AG08396 (cell line): ENCODE data around the gene LIPF.
"Not testable (repeated sequence)": the region's sequence is repeated elsewhere in the genome, so short reads cannot be mapped to it uniquely, and the experiment has no call there.

Source experiments
- DNase-seq: peaks from one replicate; pipeline ENCODE4 v3.0.0; 2012; ENCODE audit warnings: low spot score, mixed read lengths

Gene LIPF, protein sequence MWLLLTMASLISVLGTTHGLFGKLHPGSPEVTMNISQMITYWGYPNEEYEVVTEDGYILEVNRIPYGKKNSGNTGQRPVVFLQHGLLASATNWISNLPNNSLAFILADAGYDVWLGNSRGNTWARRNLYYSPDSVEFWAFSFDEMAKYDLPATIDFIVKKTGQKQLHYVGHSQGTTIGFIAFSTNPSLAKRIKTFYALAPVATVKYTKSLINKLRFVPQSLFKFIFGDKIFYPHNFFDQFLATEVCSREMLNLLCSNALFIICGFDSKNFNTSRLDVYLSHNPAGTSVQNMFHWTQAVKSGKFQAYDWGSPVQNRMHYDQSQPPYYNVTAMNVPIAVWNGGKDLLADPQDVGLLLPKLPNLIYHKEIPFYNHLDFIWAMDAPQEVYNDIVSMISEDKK

GRCh38 chr10:88664142-88664541 lies at the start of gene LIPF:
LIPF (plus strand) TSS chr10:88664442; CDS start chr10:88667298, 2,856 bp downstream.
- DNase-seq, result no peak

DNA sequence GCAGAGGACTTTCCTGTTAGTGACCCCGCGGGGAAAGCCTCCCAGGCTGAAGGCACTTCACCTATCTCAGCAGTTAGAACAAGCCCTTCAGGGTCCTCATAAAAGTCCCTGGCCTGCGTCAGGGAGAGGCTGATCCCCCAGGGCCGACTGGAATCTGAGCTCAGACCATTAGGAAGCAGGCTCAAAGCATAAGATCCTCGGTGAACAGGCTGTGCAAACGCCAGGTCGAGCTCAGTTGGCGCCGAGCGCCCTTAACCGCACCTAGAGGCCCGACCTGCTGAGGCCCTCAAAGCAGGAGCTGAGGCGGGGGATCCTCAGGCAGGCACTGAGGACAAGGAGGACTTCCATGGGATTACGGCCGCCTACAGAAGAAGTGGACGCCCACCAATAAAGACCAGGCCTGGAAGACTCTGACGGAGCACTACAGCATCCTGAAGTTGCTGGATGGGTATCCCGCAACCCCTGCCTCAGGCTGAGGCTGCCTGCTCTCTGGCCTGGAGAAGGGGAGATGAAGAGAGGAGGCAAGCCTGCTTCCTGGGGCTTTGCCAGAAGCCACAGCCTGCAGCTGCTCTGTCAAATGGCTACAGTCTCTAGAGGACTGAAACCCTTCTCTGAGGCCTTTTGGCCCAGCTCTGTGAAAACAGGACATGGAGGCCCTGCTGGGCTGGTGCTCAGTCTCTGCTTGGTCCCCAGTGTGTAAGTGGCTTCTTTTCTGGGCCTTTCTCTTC lies 47.8 kb upstream of the LIPF start:
- DNase-seq, result no peak

- no peak for DNase-seq
These were observed 46.4 kb upstream of the LIPF start for GRCh38 chr10:88617772-88618300.

DNA sequence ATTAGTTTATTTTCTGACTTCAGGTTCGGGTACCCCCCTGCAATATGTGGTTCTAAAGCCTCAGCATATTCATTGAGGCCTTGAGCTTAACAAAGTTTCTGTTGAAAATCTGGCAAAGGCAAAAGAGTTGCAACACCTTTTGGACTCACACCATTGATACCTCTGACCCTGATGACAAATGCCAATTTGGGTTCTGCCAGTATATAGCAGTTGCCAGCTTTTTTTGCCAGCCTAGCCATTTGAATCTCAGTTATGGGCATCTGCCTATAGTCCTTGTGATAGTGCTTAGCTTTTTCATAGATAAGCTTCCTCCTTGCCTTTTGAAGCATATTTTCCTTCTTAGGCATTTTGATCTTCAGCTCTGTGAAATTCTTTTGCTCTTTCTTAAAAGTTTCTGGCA lies 45.7 kb upstream of the LIPF start:
- no peak for DNase-seq

GRCh38 chr10:88620441-88620840 lies 43.8 kb upstream of the LIPF start:
- no peak for DNase-seq

DNA sequence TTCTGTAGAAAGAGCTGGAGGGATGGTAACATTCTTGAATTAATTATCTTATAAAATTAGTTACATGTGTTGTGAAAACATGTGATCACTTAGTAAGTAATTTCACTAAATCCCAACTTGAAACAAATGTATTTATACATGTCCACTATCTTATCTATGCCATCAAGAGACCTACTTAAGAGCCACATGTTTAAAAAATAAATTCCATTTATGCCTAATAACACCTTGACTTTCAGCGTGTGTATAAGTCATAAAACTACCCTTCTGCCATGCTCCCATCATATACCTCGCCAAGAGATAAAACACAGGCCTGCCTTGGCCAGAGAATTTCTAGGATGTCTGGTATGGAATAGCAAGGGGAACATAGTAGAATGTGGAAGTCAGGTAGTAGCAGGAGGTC lies 40.4 kb upstream of the LIPF start:
- DNase-seq, result no peak

GRCh38 chr10:88624840-88625239 lies 39.4 kb upstream of the LIPF start:
- DNase-seq, result no peak

DNA sequence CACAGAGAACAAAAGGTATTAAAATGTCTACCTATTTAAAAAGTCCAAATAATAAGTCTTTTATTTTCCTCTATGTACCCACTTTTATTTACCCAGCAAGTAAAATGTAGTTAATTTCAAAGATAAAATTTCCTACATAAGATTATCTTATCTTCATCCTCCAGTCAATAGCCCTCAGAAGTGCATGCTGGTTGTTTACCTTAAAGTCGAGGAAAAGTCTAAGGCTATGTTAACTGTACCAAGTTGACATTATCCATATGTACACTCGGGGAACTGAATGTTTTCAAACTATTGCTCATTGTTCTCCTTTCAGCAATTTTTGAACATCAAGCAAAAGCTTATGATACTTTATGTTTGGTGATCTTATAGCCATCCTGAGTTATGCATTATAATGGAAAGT lies 24.1 kb upstream of the LIPF start:
- no peak for DNase-seq

DNA sequence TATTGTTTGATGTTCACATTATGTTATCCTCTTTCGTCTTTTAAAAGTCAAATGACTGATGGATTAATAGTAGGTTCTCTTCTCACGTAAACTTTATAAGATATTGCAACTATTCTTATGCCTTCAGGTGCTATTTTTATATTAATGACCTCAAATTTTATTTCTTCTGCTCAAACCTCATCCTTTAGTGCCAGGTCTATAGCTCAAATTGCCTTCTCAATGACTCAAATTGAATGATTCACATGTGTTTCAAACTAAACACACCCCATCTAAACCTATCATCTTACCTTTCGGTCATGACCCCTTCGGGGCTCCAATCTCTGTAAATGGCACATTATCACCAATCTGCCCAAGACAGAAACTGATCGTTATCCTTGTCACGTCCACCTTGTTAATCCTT lies 22.0 kb upstream of the LIPF start:
- DNase-seq, result no peak

DNA sequence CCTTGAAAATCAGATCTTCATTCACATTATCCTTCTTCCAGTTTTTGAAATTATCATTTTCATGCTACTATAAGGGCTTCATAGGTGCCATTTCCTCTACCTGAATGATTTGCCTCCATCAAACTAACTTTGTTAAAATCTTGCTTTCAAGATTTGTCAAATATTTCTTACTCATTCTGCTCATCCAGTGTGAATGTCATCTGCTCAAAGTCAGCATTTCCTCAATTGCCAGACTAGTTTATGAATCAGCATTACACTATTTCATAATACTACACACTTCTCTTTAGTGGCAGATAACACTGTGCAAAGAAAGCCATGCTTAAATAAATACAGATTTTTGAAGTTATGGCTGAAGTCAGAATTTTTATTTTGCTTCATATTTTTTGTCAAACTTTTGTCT lies 21.3 kb upstream of the LIPF start:
- peak; percentile 12 for DNase-seq

DNA sequence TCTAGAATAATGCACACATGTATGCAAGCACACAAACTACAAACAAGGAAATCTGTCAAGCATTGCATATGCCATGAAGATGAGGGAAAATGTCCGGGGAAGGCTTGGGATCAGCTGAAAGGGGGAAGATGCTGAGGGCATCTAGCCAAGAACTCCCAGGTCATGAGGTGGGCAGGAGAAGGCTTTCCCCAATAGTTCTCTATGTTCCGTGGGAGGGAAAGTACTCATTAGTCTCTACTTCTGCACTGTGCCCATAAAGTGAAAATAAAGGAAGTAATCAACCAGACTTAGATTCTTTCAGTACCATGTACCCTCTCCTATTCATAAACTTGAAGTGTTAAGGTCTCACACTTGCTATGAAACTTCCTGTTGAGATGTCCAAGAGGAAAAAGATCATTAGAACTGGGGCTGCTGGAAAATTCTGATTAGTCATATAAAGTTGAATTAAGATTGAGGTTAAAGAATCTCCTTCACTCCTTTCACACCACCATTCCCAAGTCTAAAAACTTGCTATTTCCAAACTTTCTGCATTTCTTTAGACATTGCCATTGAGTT lies 17.1 kb upstream of the LIPF start:
- no peak for DNase-seq

GRCh38 chr10:88651101-88651551 lies 13.1 kb upstream of the LIPF start:
- peak; percentile 38 for DNase-seq

DNA sequence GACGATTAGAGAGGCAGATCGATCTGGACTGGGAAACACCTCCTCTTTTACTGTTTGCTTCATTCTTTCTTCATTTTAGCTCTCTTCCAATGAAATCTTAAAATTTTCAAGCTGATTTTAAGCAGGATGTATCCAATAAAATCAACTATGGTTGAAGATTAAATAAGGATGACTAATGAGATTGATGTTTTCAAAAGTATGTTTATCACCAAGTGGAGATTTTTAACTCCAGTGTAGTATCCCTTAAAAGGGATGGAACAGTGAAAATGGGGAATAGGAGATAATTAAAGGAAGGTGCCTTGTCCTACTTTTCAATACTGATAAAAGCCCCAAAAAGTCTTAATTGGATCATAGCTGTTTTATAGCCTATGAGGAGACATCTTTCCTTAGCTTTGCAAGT lies 11.6 kb upstream of the LIPF start:
- no peak for DNase-seq

DNA sequence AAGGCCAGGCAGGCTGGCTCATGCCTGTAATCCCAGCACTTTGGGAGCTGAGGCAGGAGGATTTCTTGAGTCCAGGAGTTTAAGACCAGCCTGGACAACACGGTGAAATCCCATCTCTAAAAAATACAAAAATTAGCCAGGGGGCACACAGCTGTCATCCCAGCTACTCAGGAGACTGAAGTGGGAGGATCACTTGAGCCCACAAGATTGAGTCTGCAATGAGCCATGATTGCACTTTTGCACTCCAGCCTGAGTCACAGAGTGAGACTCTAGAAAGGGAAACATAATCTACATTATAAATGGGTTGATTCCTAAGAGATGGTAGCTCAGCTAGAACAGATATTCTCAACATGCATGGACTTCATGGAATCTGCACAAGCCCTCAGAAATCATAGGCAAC lies 6.3 kb upstream of the LIPF start:
- no peak for DNase-seq

DNA sequence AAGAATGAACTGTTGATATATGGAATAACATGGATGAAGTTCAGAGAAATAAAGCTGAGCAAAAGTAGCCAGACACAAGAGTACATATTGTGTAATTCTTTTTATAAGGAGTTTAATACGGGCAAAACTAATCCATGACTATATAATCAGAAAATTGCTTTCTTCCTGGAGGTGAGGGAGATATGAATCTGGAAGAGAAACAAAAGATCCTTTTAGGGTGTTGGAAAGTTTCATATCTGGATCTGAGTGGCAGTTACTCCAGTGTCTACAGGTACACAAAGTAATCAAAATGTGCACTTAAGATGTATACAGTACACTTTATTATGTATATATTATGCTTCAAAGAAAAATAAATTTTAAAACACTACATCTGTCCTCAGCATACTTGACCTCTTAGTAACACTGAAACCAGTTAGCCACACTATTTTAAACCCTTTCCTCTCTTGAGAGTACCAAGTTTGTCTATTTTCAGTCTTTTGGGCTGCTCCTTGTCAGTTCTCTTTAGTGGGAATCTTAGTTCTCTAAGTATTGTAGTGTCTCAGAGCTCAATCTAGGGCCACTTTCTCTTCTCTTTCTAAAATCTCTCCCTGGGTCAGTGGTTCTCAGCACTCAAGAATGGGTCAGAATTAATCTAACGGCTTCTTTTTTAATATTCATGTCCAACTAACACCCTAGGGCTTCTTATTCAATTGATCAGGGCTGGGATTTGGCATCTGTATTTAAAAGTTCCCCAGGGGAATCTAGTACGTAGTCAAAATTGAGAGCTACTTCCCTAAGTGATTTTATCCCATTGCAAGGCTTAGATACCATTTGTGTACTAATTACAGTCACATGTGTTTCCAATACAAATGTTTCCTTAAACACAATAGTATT lies 4.3 kb upstream of the LIPF start:
- peak; percentile 7 for DNase-seq

DNA sequence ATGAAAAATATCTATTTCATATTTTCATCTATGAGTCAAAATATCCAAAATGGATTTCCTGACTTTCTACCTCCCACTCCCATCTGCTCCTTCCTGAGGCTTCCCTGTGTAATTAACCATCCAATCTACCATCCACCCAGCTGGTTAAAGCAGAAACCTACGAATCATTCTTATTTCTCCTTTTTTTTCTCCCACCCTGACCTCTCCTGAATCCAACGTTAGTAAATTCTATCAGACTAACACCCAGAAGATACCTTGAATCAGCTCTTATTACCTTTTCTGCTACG lies 3.7 kb upstream of the LIPF start:
- DNase-seq, result no peak

- DNase-seq, result no peak
These were observed 3.2 kb upstream of the LIPF start for GRCh38 chr10:88661018-88661417.

DNA sequence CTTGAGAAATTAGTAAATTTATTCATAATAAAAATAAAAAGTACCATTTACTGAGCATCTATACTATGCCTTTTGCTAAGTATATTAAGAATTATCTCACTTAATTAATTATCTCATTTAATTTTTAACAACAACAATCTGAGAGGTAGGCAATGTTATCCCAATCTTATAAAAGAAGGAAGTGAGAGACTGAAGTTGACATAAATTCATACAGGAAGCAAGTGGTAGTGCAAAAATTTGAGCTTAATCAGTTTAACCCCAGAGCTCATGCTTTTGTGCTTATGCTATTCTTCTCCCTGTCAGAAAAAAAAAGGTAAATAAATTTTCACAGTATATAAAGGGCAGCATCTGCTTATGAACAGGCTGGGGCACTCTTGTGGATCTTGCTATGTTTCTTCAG lies 2.7 kb upstream of the LIPF start:
- DNase-seq, result no peak

GRCh38 chr10:88663153-88663552 lies 1.1 kb upstream of the LIPF start:
- not testable (repeated sequence) for DNase-seq

DNA sequence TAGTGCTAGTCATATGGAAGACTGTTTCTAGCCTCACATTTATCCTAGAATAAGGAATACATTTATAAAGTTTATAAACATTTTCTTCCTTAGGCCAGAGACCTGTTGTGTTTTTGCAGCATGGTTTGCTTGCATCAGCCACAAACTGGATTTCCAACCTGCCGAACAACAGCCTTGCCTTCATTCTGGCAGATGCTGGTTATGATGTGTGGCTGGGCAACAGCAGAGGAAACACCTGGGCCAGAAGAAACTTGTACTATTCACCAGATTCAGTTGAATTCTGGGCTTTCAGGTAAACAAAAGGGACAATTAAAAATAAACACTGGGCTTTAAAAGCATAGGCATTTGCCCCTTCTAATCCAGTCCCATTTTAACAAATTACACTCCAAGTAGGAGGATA lies 4.2 kb downstream of the LIPF start:
- no peak for DNase-seq

GRCh38 chr10:88670497-88670896 lies 6.3 kb downstream of the LIPF start:
- DNase-seq, result no peak

- DNase-seq, result no peak
These were observed 7.8 kb downstream of the LIPF start for GRCh38 chr10:88672041-88672440.
